ENCODE data around the gene LRP11. TPM values are rescaled to one million over a fixed set of nuclear protein-coding genes. Genes with fewer than 3 reads are reported as not detected.

Gene LRP11
- total RNA-seq, 1 donor from 2014 or later, result 11.6 TPM

DNA sequence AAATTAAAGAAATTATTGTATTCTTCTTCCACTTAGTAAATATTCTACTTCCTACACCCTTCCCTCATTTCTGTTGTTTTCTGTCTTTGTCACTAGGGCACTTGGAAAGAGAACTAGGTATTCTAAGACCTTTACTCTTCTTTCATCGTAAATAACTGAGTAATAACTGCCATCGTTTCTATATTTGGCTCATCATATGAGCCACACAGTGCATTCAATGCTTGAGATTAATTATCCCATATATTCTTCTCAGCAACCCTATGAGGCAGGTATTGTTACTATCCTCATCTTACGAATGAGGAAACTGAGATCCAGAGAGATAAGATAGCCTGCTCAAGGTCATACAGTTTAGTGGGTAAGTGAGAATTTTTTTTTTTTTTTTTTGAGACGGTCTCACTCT lies 38.9 kb downstream of the LRP11 start:
- DNase-seq (ENCODE audit: low spot score), result no peak
- intact Hi-C loops (cut with DNase I), result no loop called here

DNA sequence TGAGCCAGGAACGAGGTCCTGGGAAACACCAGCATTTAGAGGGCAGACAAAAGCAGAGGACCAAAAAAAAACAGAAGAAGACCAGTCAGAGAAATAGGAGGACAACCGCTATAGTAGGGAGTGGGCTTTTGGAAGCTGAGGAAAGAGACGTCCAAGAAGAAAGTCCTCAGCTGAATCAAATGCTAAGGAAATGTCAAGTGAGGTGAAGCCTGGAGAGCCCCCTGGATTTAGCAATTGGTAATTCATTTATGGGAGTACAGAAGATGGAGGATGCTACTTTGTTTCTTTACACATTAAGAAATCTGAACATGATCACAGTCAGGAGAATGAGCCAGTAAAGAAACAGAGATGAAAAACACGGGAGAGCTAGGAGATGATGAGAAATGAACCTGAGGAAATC lies 41.1 kb downstream of the LRP11 start:
- intact Hi-C loops (cut with DNase I), result no loop called here
- DNase-seq (ENCODE audit: low spot score), result no peak

DNA sequence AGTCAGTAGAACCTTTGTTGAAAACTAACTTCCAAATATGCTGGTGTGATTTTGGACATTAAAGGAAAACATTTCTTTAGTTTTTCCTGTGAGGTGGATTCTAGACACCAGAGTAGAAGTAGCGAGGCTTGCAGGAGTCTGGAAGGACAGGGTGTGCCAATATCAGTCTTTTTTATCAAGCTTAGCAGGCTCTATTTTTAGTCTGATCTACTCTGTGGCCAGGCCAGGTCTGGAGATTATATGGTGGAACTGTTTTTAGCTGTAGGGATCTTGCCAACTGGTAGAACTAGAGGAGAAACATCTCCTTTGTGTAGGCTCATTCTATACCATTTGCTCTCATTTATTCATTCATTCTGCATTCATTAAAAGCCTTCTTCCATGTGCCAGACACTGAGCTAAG lies 42.7 kb downstream of the LRP11 start:
- no peak for DNase-seq (ENCODE audit: low spot score)
- intact Hi-C loops (cut with DNase I), result no loop called here

DNA sequence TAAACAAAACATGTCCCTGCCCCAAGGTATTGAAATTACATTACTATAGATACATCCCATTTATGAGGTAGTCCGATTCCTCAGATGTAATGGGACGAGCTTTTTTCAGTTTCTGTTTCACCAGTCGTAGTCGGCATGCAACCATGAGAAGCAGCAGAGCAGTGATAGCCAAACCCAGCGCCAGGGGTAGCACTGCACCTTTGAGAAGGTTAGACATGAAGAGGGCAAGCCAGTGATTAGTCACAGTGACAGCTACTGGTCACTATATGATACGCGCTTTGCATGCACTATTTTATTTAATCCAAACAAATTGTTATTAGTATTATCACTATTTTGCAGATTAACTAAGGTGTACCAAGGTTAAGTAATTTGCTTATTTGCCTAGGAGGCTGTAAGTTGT lies 43.7 kb downstream of the LRP11 start:
- DNase-seq (ENCODE audit: low spot score), result no peak
- intact Hi-C loops (cut with DNase I), result no loop called here

DNA sequence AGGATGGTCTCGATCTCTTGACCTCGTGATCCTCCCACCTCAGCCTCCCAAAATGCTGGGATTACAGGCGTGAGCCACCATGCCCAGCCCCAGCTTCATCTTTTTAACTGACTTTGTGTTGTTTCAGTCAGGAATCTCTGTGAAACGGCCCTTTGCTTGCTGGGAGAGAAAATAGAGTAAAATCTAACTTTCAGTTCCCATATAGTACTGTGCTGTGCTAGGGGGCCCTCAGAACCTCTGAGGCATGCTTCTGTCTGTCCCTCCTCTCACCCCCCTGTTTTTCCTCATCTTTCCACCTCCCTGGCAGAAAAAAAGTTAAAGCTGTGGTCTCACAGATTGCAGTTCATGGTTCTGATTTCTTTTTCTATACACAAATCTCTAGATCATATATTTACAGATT lies 48.4 kb downstream of the LRP11 start:
- intact Hi-C loops (cut with DNase I), result no loop called here

DNA sequence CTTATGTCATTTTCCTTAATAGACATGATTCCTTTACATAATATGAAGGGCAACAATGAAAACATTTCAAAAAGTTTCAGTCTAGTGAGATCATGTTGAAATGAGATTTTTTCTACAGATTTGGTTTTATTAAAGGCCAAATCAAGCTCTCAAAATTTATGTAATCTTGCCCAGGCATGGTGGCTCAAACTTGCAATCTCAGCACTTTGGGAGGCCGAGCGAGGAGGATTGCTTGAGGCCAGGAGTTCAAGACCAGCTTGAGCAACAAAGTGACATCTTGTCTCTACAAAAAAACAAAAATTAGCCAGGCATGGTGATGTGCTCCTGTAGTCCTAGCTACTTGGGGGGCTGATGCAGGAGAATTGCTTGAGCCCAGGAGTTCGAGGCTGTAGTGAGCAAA lies 50.8 kb downstream of the LRP11 start:
- intact Hi-C loops (cut with DNase I), result no loop called here
- no peak for DNase-seq (ENCODE audit: low spot score)

More for the DNA sequence above, 48.4 kb downstream of the LRP11 start:
- no peak for DNase-seq (ENCODE audit: low spot score)

DNA sequence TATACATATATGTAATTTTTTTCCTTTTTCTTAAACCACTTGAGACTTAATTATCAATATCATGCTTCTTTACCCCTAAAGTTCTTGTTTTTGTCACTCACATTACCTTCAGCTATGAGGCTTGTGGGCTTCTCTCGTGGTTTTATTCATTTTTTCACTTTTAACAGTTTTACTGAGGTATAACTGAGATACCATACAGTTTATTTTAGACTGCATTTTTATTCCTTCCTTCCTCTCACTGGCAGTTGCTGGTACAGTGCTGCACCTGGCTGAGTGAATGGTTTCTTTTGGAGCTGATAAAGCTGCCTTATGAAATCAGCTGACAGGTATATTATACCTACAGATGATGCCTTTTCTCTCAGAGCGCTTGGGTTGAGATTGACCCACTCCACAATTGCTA lies 54.4 kb downstream of the LRP11 start:
- intact Hi-C loops (cut with DNase I), result no loop called here
- no peak for DNase-seq (ENCODE audit: low spot score)

DNA sequence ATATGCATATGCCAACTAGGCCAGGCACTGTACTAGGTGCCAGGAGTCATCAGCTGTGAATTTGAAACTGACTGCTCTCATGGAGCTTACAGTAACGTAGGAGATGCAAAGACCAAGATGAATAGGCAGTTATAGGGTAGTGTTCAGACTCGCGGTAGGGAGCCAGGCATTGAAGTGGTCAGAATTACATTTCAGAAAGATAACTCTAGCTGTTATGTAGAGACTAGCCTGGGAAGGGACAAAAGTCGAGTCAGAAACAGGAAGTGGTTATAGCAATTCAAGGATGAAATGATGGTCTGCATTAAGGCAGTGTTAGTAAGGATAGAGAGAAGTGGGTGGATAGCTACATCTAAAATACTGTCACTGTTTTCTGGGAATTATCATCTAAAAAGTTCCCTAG lies 58.0 kb downstream of the LRP11 start:
- intact Hi-C loops (cut with DNase I), result no loop called here
- DNase-seq (ENCODE audit: low spot score), result no peak

DNA sequence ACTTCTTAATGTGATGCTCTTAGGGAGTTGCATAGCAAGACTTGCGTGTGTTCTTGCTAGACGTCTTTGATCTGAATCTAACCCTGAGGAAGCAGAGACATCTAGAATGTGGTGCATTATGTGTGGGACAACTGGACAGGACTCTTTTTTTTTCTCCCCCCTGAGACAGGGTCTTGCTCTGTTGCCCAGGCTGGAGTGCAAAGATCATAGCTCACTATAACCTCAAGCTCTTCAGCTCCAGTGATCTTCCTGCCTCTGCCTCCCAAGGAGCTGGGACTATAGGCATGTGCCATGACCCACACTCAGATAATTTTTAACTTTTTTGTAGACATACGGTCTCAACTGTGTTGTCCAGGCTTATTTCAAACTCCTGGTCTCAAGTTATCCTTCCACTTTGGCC lies 80.6 kb downstream of the LRP11 start:
- no peak for DNase-seq (ENCODE audit: low spot score)
- intact Hi-C loops (cut with DNase I), result no loop called here

DNA sequence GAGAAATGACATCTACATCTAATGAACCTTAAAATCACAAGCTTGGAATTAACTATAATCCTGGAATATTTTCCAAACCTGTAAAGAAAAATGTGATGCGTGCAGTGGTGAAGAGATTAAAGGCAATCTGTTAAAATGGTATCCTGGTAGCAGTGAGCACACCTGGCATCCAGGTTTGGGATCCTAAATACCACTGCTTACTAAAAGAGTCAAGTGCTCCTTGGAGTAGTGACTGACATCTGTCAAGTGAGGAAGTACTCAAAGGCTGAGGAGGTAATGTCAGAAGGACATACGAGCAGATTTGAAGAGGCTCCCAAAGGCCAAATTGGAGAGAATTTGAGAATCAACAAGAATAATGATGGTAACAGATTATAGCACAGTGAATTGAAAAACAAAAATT lies 81.8 kb downstream of the LRP11 start:
- intact Hi-C loops (cut with DNase I), result no loop called here
- DNase-seq (ENCODE audit: low spot score), result no peak

DNA sequence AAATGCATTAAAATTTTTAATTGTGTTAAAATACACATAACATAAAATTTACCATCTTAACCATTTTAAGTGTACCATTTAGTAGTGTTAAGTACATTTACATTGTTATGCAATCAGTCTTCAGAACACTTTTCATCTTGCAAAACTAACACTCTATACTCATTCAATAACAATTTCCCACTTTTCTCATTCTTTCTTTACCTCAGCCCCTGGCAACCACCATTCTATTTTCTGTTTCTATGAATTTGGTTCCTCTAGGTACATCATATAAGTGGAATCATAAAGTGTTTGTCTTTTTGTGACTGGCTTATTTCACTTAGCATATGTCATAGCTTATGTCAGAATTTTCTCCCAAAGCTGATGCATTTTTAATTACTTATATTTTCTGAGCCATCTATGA lies 82.4 kb downstream of the LRP11 start:
- no peak for DNase-seq (ENCODE audit: low spot score)
- intact Hi-C loops (cut with DNase I), result no loop called here

DNA sequence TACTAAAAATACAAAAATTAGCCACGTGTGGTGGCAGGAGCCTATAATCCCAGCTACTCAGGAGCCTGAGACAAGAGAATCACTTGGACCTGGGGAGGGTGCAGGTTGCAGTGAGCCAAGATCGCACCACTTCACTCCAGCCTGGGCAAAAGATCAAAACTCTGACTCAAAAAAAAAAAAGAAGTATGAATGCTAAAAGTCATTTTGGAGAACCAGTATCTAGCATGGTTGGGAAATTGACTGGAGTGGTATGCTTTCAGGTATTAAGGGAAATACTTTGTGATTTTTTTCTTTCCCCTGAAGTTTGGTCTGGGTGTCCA lies 84.6 kb downstream of the LRP11 start:
- DNase-seq (ENCODE audit: low spot score), result no peak
- intact Hi-C loops (cut with DNase I), result no loop called here

DNA sequence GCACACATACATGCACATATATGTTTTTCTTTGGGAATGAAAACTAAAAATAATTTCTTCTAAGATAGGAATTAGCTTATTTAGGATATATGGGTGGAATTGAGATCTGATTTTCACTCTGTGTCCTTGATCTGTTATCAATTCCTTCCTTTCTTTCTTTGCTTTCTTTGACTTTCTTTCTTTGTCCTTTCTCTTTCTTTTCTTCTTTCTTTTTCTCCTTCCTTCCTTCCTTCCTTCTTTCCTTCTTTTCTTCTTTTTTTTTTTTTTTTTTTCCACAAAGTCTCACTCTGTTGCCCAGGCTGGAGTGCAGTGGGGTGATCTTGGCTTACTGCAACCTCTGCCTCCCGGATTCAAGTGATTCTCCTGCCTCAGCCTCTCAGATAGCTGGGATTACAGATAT lies 86.5 kb downstream of the LRP11 start:
- intact Hi-C loops (cut with DNase I), result no loop called here

DNA sequence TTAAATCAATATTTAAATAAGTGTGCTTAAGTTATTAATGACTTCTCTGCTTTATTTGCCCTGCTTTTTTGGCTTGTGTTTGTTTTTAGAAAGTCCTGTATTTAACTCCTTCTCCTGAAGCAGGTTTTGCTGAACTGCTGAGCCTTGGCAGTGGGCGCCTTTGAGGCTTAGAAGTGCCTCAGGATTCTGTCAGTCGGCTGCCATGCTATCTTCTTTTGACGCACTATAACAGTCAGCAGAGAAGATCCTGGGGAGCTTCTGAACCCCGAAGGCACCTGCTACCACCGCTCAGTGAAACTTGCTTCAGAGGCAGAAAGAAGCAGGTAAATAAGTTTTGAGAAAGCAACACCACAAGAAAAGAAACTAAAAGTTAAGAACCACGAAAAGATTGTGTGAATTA lies 92.2 kb downstream of the LRP11 start:
- DNase-seq (ENCODE audit: low spot score), result no peak
- intact Hi-C loops (cut with DNase I), result no loop called here

More for the DNA sequence above, 86.5 kb downstream of the LRP11 start:
- no peak for DNase-seq (ENCODE audit: low spot score)

DNA sequence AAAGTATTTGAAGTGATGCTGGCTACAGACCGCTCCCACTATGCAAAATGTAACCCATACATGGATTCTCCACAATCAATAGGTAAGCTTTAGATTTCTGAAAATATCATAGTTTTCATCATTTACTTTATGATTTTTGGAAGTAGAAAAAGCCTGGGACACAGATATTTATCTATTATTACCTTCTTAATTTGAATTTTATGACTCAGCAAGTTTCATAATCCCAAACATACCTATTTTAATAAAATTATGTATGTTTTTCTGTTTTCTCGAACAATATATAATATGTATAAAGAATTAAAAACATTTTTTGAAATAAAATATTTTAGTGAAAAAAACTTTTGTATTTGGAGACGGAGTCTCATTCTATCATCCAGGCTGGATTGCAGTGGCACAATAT lies 93.0 kb downstream of the LRP11 start:
- no peak for DNase-seq (ENCODE audit: low spot score)
- intact Hi-C loops (cut with DNase I), result no loop called here

DNA sequence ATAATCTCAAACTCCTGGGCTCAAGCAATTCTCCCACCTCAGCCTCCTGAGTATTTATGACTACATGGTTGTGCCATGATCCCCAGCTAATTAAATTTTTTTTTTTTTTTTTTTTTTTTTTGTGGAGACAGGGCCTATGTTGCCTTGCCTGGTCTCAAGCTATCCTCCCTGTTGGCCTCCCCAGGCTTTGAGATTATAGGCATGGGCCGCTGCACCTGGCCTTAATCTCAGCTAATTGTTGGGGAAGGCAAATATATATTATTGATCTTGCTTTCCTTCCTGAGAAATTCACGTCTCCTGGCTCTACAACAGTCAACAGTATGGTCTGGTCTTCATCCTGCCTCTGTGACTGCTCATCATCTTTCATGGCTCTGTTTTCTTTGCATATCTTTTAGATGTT lies 94.5 kb downstream of the LRP11 start:
- no peak for DNase-seq (ENCODE audit: low spot score)
- intact Hi-C loops (cut with DNase I), result no loop called here

Other genes starting within 250 kb of the LRP11 start
- 13.1 TPM for gene KATNA1, start 215.6 kb downstream of the LRP11 start, total RNA-seq
- gene LATS1, start 146.3 kb downstream of the LRP11 start, total RNA-seq, result 14.6 TPM
- gene NUP43, start 117.8 kb downstream of the LRP11 start, total RNA-seq, result 23.2 TPM
- gene PCMT1, start 114.6 kb downstream of the LRP11 start, total RNA-seq, result 130 TPM
- not detected for gene RAET1E, start 33.8 kb upstream of the LRP11 start, total RNA-seq
- 0.35 TPM for gene RAET1G, start 58.8 kb upstream of the LRP11 start, total RNA-seq
- 1.1 TPM for gene ULBP2, start 77.7 kb upstream of the LRP11 start, total RNA-seq
- gene ULBP1, start 99.6 kb upstream of the LRP11 start, total RNA-seq, result 0.16 TPM
- not detected for gene RAET1L, start 161.2 kb upstream of the LRP11 start, total RNA-seq
- gene ULBP3, start 204.8 kb upstream of the LRP11 start, total RNA-seq, result 0.57 TPM